SK-N-SH (cell line): ENCODE measurements around the gene GLG1. TPM values are rescaled to one million over a fixed set of nuclear protein-coding genes. Genes with fewer than 3 reads are reported as not detected.

Experiments used
- CTCF ChIA-PET: fragments of 300-600, 350-600 bp; formaldehyde crosslinking; extraction: SDS; loops from one replicate; lab custom pipeline; 2021; lab: Yijun Ruan, JAX
- POLR2A ChIA-PET: fragments of 350-600 bp; sonication (Branson Sonifier 250); formaldehyde crosslinking; extraction: SDS; loops from one replicate; lab custom pipeline; 2020; ENCODE audit warnings: antibody characterized with exemption, inconsistent platforms; lab: Yijun Ruan, JAX
- DNase-seq: peaks from one replicate; pipeline ENCODE4 v3.0.0; 2012
- H2AFZ ChIP-seq: fragments of 200-600 bp; sonication (generic); 2 replicates; pipeline ENCODE4 v1.8.1; 2016; ENCODE audit warnings: antibody characterized with exemption, mild to moderate bottlenecking, low read depth
- H3F3A ChIP-seq: fragments of 200-600 bp; sonication (generic); replicated peaks from 2 replicates; pipeline ENCODE3; 2016; ENCODE audit warnings: antibody characterized with exemption, mild to moderate bottlenecking; ENCODE audit not compliant: insufficient read depth
- H3K27ac ChIP-seq, 2 experiments: fragments of 200-500 bp in 1 of 2; fragments of 200-600 bp in 1 of 2; sonication (Bioruptor generic) in 1 of 2; sonication (generic), shearing (Covaris generic) in 1 of 2; 2 replicates each; pipeline versions ENCODE4 v1.5.1 to v1.6.1; 2014 to 2016; ENCODE audit warnings: low read depth in 2 of 2, inconsistent platforms in 1 of 2, low read length in 1 of 2, mild to moderate bottlenecking in 1 of 2, mixed read lengths in 1 of 2
- H3K27me3 ChIP-seq: fragments of 200-600 bp; sonication (generic), shearing (Covaris generic); 2 replicates; pipeline ENCODE4 v1.6.1; 2016; ENCODE audit warnings: mixed run types; ENCODE audit not compliant: insufficient read depth
- H3K36me3 ChIP-seq, 2 experiments: fragments of 200-500 bp in 1 of 2; fragments of 200-600 bp in 1 of 2; sonication (Bioruptor generic) in 1 of 2; sonication (generic) in 1 of 2; replicated peaks in 1 of 2; 2 replicates each; pipeline versions ENCODE3 to v1.5.1; 2014 to 2016; ENCODE audit warnings: low read length in 1 of 2, mild to moderate bottlenecking in 1 of 2; ENCODE audit not compliant: insufficient read depth in 2 of 2, control insufficient read depth in 1 of 2
- H3K4me1 ChIP-seq, 2 experiments: fragments of 200-500 bp in 1 of 2; fragments of 200-600 bp in 1 of 2; sonication (Bioruptor generic) in 1 of 2; sonication (generic), shearing (Covaris generic) in 1 of 2; 2 replicates each; pipeline versions ENCODE4 v1.5.1 to v1.6.1; 2014 to 2016; ENCODE audit warnings: low read depth in 1 of 2, low read length in 1 of 2, mixed run types in 1 of 2; ENCODE audit not compliant: insufficient read depth in 2 of 2, control insufficient read depth in 1 of 2
- H3K4me2 ChIP-seq: fragments of 200-600 bp; sonication (generic), shearing (Covaris generic); 2 replicates; pipeline ENCODE4 v1.6.1; 2017; ENCODE audit warnings: mixed run types
- H3K4me3 ChIP-seq, 2 experiments: fragments of 200-500 bp in 1 of 2; fragments of 200-600 bp in 1 of 2; sonication (Bioruptor generic) in 1 of 2; sonication (generic), shearing (Covaris generic) in 1 of 2; 2 replicates each; pipeline versions ENCODE4 v1.5.1 to v1.8.1; 2014 to 2016; ENCODE audit warnings: low read depth in 2 of 2, inconsistent platforms in 1 of 2, low read length in 1 of 2, mild to moderate bottlenecking in 1 of 2, mixed read lengths in 1 of 2, moderate library complexity in 1 of 2
- H3K79me2 ChIP-seq: fragments of 200-600 bp; sonication (generic); 2 replicates; pipeline ENCODE4 v1.8.1; 2017; ENCODE audit warnings: mild to moderate bottlenecking; ENCODE audit not compliant: insufficient read depth
- H3K9ac ChIP-seq: fragments of 200-600 bp; sonication (generic); 2 replicates; pipeline ENCODE4 v1.6.1; 2017; ENCODE audit warnings: mixed run types
- H3K9me2 ChIP-seq: fragments of 200-600 bp; sonication (generic); 2 replicates; pipeline ENCODE4 v1.6.1; 2017; ENCODE audit warnings: mixed run types
- H3K9me3 ChIP-seq: fragments of 200-600 bp; sonication (generic); 2 replicates; pipeline ENCODE4 v1.6.1; 2017; ENCODE audit warnings: mixed run types, mild to moderate bottlenecking, moderate library complexity
- H4K20me1 ChIP-seq: fragments of 200-600 bp; sonication (generic); 2 replicates; pipeline ENCODE4 v1.6.1; 2017; ENCODE audit warnings: mild to moderate bottlenecking, mixed run types; ENCODE audit not compliant: insufficient read depth
- FOSL2 ChIP-seq: IDR thresholded peaks from 2 replicates; pipeline ENCODE4 v1.4.0; 2012; ENCODE audit warnings: low read depth, mild to moderate bottlenecking, moderate library complexity, borderline replicate concordance
- GABPA ChIP-seq: IDR thresholded peaks from 2 replicates; pipeline ENCODE4 v1.4.0; 2012; ENCODE audit warnings: low read depth, mild to moderate bottlenecking
- JUND ChIP-seq: IDR thresholded peaks from 2 replicates; pipeline ENCODE4 v1.4.0; 2012
- MXI1 ChIP-seq: IDR thresholded peaks from 2 replicates; pipeline ENCODE4 v1.6.1; 2012; ENCODE audit warnings: mild to moderate bottlenecking, low read depth, low read length, improper control_type of control experiment
- NFIC ChIP-seq: IDR thresholded peaks from 2 replicates; pipeline ENCODE4 v1.4.0; 2012; ENCODE audit warnings: borderline replicate concordance
- TAF1 ChIP-seq: IDR thresholded peaks from 2 replicates; pipeline ENCODE4 v1.6.1; 2012; ENCODE audit warnings: low read depth, mild to moderate bottlenecking, low read length, moderate library complexity, borderline replicate concordance
- WGBS: methylation state at CpG from one replicate; pipeline ENCODE4 v1.1.6; 2017; ENCODE audit warnings: low lambda C conversion rate; 5-methylcytosine and 5-hydroxymethylcytosine counted together
- polyA plus RNA-seq, 3 experiments: library from polyadenylated mRNA; depleted of rRNA; stranded (reverse); fragments of >200 nt; gene quantifications; 2 replicates each; pipeline ENCODE4 v1.2.3, GENCODE V29; 2012
- TF ChIP-seq, protein P1 (sequence below): fragments of 200-600 bp; sonication (generic); IDR thresholded peaks from 2 replicates; pipeline ENCODE4 v1.6.1; 2017; ENCODE audit warnings: antibody characterized with exemption, mild to moderate bottlenecking, moderate library complexity
- TF ChIP-seq, protein P2 (sequence below): fragments of 150-350 bp; IDR thresholded peaks from 2 replicates; pipeline ENCODE4 v1.6.1; 2016; ENCODE audit warnings: mild to moderate bottlenecking, low read depth, low read length

GLG1 gene
- polyA plus RNA-seq, 1 of the 3 experiments (the other 2 are of a cell fraction): 71.1 TPM

- Histone ChIP-seq H3K36me3 (no peaks in the 10 kb centered on the region), H3K27ac (peak overlapping the region; percentile 88 to 89), H4K20me1 (peaks cover 40% of the 10 kb centered on the region), H2AFZ (peak overlapping the region; percentile 94; the same call in 1 of the 2 replicates), H3K9me3 (no peaks in the 10 kb centered on the region), H3K9me2 (no peaks in the 10 kb centered on the region), H3K4me2 (peak overlapping the region; percentile 83), H3K9ac (peak overlapping the region; percentile 96), H3K4me1 (peaks cover 0 to 5% of the 10 kb centered on the region in 2 experiments; a peak in 3 of 4 replicates), H3K79me2 (peaks cover 59% of the 10 kb centered on the region), H3F3A (peaks cover 4% of the 10 kb centered on the region), H3K4me3 (peak overlapping the region; percentile 64 to 87), H3K27me3 (no peaks in the 10 kb centered on the region)
- TF ChIP-seq MXI1: peak; percentile 66
- TF ChIP-seq, protein P1, sequence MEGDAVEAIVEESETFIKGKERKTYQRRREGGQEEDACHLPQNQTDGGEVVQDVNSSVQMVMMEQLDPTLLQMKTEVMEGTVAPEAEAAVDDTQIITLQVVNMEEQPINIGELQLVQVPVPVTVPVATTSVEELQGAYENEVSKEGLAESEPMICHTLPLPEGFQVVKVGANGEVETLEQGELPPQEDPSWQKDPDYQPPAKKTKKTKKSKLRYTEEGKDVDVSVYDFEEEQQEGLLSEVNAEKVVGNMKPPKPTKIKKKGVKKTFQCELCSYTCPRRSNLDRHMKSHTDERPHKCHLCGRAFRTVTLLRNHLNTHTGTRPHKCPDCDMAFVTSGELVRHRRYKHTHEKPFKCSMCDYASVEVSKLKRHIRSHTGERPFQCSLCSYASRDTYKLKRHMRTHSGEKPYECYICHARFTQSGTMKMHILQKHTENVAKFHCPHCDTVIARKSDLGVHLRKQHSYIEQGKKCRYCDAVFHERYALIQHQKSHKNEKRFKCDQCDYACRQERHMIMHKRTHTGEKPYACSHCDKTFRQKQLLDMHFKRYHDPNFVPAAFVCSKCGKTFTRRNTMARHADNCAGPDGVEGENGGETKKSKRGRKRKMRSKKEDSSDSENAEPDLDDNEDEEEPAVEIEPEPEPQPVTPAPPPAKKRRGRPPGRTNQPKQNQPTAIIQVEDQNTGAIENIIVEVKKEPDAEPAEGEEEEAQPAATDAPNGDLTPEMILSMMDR: no peak
- 2% methylated on average over 17 of the region's 17 CpGs for WGBS
- no peak for DNase-seq
- POLR2A ChIA-PET: interaction anchor here (0.8 to 1.2 kb wide), 3 partner anchors 31 to 61 kb away, joined by 3 to 4 read pairs (median 3); partner anchors contain the start of gene RFWD3
- CTCF ChIA-PET: interaction anchor here (0.5 to 0.9 kb wide), 5 partner anchors 17 to 541 kb away, joined by 3 to 4 read pairs (median 3); no protein-coding TSS in a partner anchor
These were observed 981 bp downstream of the GLG1 start for GRCh38 chr16:74605746-74606520.

DNA sequence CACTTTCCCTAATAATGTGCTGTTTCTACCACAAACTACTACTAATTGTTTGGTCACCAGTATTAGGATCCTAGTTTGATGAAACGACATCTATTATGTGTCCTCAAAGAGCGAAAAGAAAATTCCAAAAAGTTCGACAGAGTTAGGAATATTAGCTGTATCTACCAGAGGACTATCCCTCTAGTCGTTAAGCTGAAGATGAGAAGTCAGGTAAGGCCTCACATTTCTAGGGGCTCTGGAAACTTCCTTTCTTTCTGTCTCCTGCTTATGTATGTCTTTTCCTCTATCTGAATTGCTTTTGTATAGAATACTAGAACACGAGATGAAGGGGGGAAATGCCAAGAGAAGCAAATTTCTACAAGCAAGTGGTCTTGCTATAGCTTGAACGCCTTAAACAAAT lies 1.6 kb downstream of the GLG1 start:
- Histone ChIP-seq H4K20me1 (peaks cover 45% of the 10 kb centered on the region), H3K4me1 (peaks cover 0 to 5% of the 10 kb centered on the region in 2 experiments; a peak in 3 of 4 replicates), H3K9me2 (no peaks in the 10 kb centered on the region), H3K9ac (peak overlapping the region; percentile 96), H2AFZ (no peak overlapping the region), H3K4me3 (peak overlapping the region; percentile 64 to 87), H3K27ac (peak overlapping the region in 1 of 2 experiments; percentile 88; a peak in 1 of 4 replicates), H3K27me3 (no peaks in the 10 kb centered on the region), H3K4me2 (peak overlapping the region; percentile 83), H3F3A (peaks cover 4% of the 10 kb centered on the region), H3K36me3 (no peaks in the 10 kb centered on the region), H3K79me2 (peaks cover 65% of the 10 kb centered on the region), H3K9me3 (no peaks in the 10 kb centered on the region)
- CTCF ChIA-PET: interaction anchor here (0.8 to 0.9 kb wide), 2 partner anchors 17 to 48 kb away, joined by 3 read pairs; no protein-coding TSS in a partner anchor
- TF ChIP-seq, protein P2, sequence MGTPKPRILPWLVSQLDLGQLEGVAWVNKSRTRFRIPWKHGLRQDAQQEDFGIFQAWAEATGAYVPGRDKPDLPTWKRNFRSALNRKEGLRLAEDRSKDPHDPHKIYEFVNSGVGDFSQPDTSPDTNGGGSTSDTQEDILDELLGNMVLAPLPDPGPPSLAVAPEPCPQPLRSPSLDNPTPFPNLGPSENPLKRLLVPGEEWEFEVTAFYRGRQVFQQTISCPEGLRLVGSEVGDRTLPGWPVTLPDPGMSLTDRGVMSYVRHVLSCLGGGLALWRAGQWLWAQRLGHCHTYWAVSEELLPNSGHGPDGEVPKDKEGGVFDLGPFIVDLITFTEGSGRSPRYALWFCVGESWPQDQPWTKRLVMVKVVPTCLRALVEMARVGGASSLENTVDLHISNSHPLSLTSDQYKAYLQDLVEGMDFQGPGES: no peak
- no peak for TF ChIP-seq GABPA
- no peak for DNase-seq
- WGBS: 56% methylated on average over 6 of the region's 6 CpGs
- POLR2A ChIA-PET: no interaction called here

GRCh38 chr16:74603848-74604247 lies 3.1 kb downstream of the GLG1 start:
- Histone ChIP-seq H3K79me2 (peaks cover 80% of the 10 kb centered on the region), H3K36me3 (no peaks in the 10 kb centered on the region), H3F3A (peaks cover 7% of the 10 kb centered on the region), H2AFZ (no peak overlapping the region), H3K27me3 (no peaks in the 10 kb centered on the region), H3K4me3 (no peak overlapping the region), H3K9ac (no peak overlapping the region), H4K20me1 (peaks cover 56% of the 10 kb centered on the region), H3K4me2 (peak overlapping the region; percentile 83), H3K9me2 (no peaks in the 10 kb centered on the region), H3K4me1 (peaks cover 0 to 5% of the 10 kb centered on the region in 2 experiments; a peak in 3 of 4 replicates), H3K27ac (no peak overlapping the region), H3K9me3 (no peaks in the 10 kb centered on the region)
- TF ChIP-seq NFIC (no peak), JUND (peak; percentile 62), TAF1 (no peak), FOSL2 (peak; percentile 55; the same call in 1 of the 2 replicates)
- 75% methylated on average over 4 of the region's 4 CpGs for WGBS
- DNase-seq: no peak
- CTCF ChIA-PET: no interaction called here
- POLR2A ChIA-PET: no interaction called here
